ENCODE measurements around the gene EYA4. TPM values are rescaled to one million over a fixed set of nuclear protein-coding genes. Genes with fewer than 3 reads are reported as not detected.

The EYA4 gene
- total RNA-seq, 2 donors from 2014 or later, result 0.11 to 0.26 TPM

DNA sequence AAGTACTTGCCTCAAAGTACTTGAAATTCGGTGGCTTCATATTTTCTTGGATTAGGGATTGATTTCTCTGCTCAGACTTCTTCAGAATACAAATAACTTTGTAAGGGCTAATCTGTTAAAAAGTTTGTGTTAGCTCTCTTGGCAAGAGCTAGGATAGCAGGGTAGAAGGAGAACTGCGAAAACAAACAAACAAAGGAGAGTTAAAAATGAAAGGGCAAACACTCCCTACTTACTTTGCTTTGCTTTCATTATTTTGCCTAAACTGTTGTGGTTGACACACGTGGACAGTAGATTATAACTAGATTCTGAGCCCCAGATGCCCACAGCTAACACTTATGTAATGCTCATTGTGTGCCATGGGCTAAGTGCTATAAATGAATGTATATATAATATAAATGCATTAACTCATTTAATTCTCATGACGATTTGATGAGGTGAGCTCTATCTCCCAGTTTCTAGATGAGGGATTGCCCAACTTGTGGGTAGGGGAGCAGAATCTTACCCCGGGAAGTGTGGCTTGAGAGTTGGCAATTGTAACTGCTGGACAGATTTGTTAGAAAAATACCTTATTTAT lies 48.7 kb downstream of the EYA4 start:
- Mint-ChIP-seq H3K9me3 (no peaks in the 10 kb centered on the region), H3K4me1 (peaks cover 12% of the 10 kb centered on the region), H3K27me3 (ENCODE audit: insufficient read depth) (no peaks in the 10 kb centered on the region), H3K4me3 (no peak overlapping the region), H3K36me3 (ENCODE audit: low read depth) (no peaks in the 10 kb centered on the region), H3K27ac (no peak overlapping the region)
- Histone ChIP-seq H3K4me1 (ENCODE audit: control insufficient read depth, insufficient read depth, low read length) (peaks cover 5% of the 10 kb centered on the region), H3K9ac (ENCODE audit: extremely low read depth, low read length, poor library complexity, severe bottlenecking) (no peak overlapping the region), H3K9me3 (ENCODE audit: control insufficient read depth, low read length) (no peaks in the 10 kb centered on the region), H3K27me3 (ENCODE audit: control insufficient read depth, insufficient read depth, low read length, poor library complexity, severe bottlenecking) (no peaks in the 10 kb centered on the region), H3K36me3 (ENCODE audit: control insufficient read depth, insufficient read depth, low read length) (no peaks in the 10 kb centered on the region), H3K27ac (ENCODE audit: low read depth, low read length) (no peak overlapping the region), H3K4me3 (ENCODE audit: low read length) (no peak overlapping the region)
- no peak for DNase-seq
- TF ChIP-seq, protein P1, sequence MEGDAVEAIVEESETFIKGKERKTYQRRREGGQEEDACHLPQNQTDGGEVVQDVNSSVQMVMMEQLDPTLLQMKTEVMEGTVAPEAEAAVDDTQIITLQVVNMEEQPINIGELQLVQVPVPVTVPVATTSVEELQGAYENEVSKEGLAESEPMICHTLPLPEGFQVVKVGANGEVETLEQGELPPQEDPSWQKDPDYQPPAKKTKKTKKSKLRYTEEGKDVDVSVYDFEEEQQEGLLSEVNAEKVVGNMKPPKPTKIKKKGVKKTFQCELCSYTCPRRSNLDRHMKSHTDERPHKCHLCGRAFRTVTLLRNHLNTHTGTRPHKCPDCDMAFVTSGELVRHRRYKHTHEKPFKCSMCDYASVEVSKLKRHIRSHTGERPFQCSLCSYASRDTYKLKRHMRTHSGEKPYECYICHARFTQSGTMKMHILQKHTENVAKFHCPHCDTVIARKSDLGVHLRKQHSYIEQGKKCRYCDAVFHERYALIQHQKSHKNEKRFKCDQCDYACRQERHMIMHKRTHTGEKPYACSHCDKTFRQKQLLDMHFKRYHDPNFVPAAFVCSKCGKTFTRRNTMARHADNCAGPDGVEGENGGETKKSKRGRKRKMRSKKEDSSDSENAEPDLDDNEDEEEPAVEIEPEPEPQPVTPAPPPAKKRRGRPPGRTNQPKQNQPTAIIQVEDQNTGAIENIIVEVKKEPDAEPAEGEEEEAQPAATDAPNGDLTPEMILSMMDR (conservative IDR thresholded peaks at IDR 0.05), result no peak
- WGBS, 2 experiments (ENCODE audit: insufficient coverage in 1 of 2, insufficient read length in 1 of 2), result 81 to 96% methylated on average over 3 to 5 of the region's 5 CpGs

DNA sequence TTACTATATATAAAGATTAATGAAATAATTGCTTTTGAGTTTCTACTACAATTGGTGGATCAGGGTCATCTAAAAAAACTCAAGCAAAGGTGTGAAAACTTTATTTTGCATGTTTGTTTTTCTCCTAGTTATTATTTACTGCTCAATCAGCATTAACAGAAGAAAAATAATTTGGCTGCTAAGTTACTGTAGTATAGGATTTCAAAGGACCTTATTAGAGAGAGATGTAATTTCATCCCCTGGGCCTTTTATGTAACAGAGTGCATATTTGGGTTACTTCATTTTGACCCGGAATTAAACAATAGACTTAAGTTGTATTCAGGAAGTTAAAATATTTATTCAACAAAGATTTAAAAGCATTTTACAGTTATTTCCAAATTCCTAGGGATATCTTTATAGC lies 49.8 kb downstream of the EYA4 start:
- Mint-ChIP-seq H3K27me3 (ENCODE audit: insufficient read depth) (no peaks in the 10 kb centered on the region), H3K4me3 (no peak overlapping the region), H3K27ac (no peak overlapping the region), H3K4me1 (peaks cover 12% of the 10 kb centered on the region), H3K9me3 (no peaks in the 10 kb centered on the region), H3K36me3 (ENCODE audit: low read depth) (no peaks in the 10 kb centered on the region)
- no peak overlapping the region for H3K27ac ChIP-seq (ENCODE audit: low read depth, low read length)
- no peaks in the 10 kb centered on the region for H3K36me3 ChIP-seq (ENCODE audit: control insufficient read depth, insufficient read depth, low read length)
- TF ChIP-seq, protein P1 (conservative IDR thresholded peaks at IDR 0.05), result no peak
- no peaks in the 10 kb centered on the region for H3K9me3 ChIP-seq (ENCODE audit: control insufficient read depth, low read length)
- H3K4me3 ChIP-seq (ENCODE audit: low read length), result no peak overlapping the region
- H3K4me1 ChIP-seq (ENCODE audit: control insufficient read depth, insufficient read depth, low read length), result peaks cover 5% of the 10 kb centered on the region
- DNase-seq, result no peak
- WGBS, 2 experiments (ENCODE audit: insufficient coverage in 1 of 2, insufficient read length in 1 of 2), result 100% methylated on average over 1 of the region's 1 CpG; no CpG with 5 or more reads in 1 of the 2 experiments
- H3K9ac ChIP-seq (ENCODE audit: extremely low read depth, low read length, poor library complexity, severe bottlenecking), result no peak overlapping the region
- H3K27me3 ChIP-seq (ENCODE audit: control insufficient read depth, insufficient read depth, low read length, poor library complexity, severe bottlenecking), result no peaks in the 10 kb centered on the region

DNA sequence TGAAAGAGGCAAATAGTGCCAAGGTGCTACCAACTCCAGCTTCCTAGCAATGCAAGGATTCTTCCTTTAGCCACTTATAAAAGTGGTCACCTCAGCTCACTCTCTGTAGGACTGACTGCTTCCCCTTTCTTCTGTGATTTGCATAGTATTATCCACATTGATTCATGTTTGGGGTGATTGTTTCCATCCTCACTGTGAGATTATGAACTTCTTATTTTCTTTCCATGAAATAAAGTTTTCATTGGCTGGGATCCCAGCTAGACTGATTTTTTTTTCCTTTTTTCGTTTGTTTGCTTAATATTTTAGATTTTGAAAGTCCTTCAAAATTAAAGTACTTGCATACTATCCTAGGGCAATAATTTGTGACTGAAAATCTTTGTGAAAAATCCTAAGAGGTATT lies 50.5 kb downstream of the EYA4 start:
- no peaks in the 10 kb centered on the region for H3K36me3 Mint-ChIP-seq (ENCODE audit: low read depth)
- no peak overlapping the region for H3K27ac Mint-ChIP-seq
- H3K9me3 Mint-ChIP-seq, result no peaks in the 10 kb centered on the region
- DNase-seq, result no peak
- no peaks in the 10 kb centered on the region for H3K36me3 ChIP-seq (ENCODE audit: control insufficient read depth, insufficient read depth, low read length)
- no peak overlapping the region for H3K27ac ChIP-seq (ENCODE audit: low read depth, low read length)
- no peak overlapping the region for H3K9ac ChIP-seq (ENCODE audit: extremely low read depth, low read length, poor library complexity, severe bottlenecking)
- H3K4me1 Mint-ChIP-seq, result peaks cover 12% of the 10 kb centered on the region
- no peak overlapping the region for H3K4me3 Mint-ChIP-seq
- H3K27me3 ChIP-seq (ENCODE audit: control insufficient read depth, insufficient read depth, low read length, poor library complexity, severe bottlenecking), result no peaks in the 10 kb centered on the region
- H3K4me1 ChIP-seq (ENCODE audit: control insufficient read depth, insufficient read depth, low read length), result peaks cover 5% of the 10 kb centered on the region
- WGBS, 2 experiments (ENCODE audit: insufficient coverage in 1 of 2, insufficient read length in 1 of 2), result 71% methylated on average over 1 of the region's 1 CpG; no CpG with 5 or more reads in 1 of the 2 experiments
- no peaks in the 10 kb centered on the region for H3K9me3 ChIP-seq (ENCODE audit: control insufficient read depth, low read length)
- H3K4me3 ChIP-seq (ENCODE audit: low read length), result no peak overlapping the region
- TF ChIP-seq, protein P1 (conservative IDR thresholded peaks at IDR 0.05), result no peak
- H3K27me3 Mint-ChIP-seq (ENCODE audit: insufficient read depth), result no peaks in the 10 kb centered on the region

All from endodermal cell (in vitro differentiated cells).